Cardiac fibroblast (primary cell): ENCODE measurements around the gene CD44.

Experiments used
- DNase-seq, 2 donors: peaks; one replicate each; pipeline versions ENCODE4 v3.0.0 to v3.0.0-alpha.2; 2010; ENCODE audit warnings: low read depth in 2 of 2
- H3K4me3 ChIP-seq, 2 donors: replicated peaks in 1 of 2; 1 replicate in 1 of 2; 2 replicates in 1 of 2; pipeline ENCODE4 v1.5.1; 2011; ENCODE audit warnings: low read depth in 2 of 2, low read length in 2 of 2, mild to moderate bottlenecking in 2 of 2, moderate library complexity in 1 of 2
- CTCF ChIP-seq: IDR thresholded peaks from one replicate; pipeline ENCODE4 v1.5.1; 2011; ENCODE audit warnings: low read depth, mild to moderate bottlenecking, low read length, inconsistent platforms

The CD44 gene

DNA sequence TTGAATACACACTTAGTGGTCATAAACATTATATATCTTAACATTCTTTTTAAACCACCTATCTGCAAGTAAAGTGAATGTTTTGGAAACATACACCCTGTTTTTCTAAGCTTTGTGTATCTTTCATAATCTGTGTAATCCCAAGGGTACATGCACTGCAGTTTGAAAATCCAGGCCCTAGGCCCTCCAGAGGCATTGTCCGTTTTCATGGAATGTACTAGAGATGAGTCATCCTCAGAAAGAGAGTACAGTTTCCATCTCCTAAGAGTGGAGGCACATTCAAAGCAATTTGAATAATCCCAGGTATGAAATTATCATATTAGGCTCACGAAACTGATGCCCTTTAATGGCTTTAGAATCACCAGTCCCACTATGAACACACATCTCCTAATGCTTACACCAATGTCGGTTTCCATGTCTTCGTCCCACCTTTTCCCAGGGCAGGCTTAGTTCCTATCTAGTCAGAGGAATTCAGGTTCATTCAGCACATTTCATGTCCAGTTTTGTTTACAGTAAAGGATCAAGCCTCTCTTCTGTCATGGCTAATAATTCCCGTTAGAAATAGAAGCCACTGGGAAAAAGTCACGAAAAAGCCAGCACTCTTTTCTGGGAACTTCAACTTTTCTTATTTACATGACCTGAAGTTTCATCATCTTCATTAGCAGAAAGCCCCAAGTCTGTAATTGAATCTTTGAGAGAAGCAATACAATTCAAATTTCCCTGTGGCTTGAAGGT lies 39.5 kb upstream of the CD44 start:
- H3K4me3 ChIP-seq, result no peak overlapping the region
- DNase-seq, result peak; percentile 77 to 93
- no peak for TF ChIP-seq CTCF

- TF ChIP-seq CTCF, result no peak
Observed at GRCh38 chr11:35100013-35100383, 39.0 kb upstream of the CD44 start.

DNA sequence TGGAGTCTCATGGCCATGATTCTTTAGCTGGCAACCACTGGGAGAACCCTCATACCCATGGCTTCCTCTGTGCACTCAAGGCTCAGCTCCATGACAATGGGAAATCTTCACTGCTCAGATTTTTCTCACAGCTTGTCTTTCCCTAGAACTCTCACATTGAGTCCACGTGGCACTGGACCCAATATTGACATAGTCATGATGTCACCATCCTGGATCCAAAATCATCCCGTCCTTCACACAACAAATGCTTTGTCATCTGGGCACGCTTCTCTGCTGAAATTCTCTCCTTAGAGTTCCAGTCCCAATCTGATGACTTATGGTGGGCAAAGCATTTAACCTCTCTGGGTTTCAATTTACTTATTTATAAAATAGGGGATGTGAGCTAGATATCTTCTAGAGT lies 37.7 kb upstream of the CD44 start:
- TF ChIP-seq CTCF, result no peak
- DNase-seq, result peak in 1 of 2 donors; percentile 33
- H3K4me3 ChIP-seq, result no peak overlapping the region

More at GRCh38 chr11:35100013-35100383, 39.0 kb upstream of the CD44 start:
- peak; percentile 85 to 94 for DNase-seq
- no peak overlapping the region for H3K4me3 ChIP-seq

DNA sequence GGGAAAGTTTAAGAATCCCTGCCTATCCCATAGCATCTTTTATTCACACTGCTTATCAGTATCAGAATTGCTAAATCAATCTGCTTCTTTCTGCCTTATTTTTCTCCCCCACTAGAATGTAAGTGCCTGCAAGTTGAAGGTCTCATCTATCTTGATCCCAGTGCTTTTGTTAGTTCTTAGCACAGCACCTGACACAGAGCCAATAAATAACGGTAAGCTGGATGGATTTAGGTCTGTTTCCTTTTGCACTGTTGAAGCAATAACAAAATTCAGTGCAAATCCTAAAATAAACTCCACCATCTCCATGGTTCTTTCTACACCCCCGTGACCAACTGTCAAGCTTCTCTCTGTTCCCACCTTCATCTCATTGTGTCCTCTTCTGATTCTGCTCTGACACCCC lies 36.7 kb upstream of the CD44 start:
- peak in 1 of 2 donors; percentile 24 for DNase-seq
- H3K4me3 ChIP-seq, result no peak overlapping the region
- no peak for TF ChIP-seq CTCF

GRCh38 chr11:35103366-35104208 lies 35.4 kb upstream of the CD44 start:
- DNase-seq, result peak in 1 of 2 donors; percentile 56
- H3K4me3 ChIP-seq, result no peak overlapping the region
- no peak for TF ChIP-seq CTCF

DNA sequence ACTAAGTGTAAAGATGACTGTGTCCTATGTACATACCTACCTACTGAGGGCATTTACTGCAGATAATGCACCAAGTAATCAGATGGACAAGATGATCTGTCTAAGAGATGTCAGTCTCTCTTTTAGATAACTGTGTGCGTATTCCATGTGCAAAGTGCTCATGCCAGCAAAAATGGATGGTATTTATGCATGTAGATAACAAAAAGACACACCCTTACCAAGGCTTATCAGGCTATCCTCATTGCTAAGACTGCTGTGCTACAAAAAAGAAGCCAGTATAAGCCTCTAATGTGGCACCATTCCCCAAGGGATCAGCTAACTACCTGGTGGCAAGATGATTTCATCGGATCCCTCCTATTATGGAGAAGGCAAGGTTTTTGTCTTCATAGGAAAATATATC lies 34.3 kb upstream of the CD44 start:
- no peak for TF ChIP-seq CTCF
- no peak for DNase-seq
- H3K4me3 ChIP-seq, result no peak overlapping the region
